WERI-Rb-1 (cell line): ENCODE measurements around the gene RHEB.

Experiments used
- DNase-seq: peaks from one replicate; pipeline ENCODE4 v3.0.0-alpha.2; 2020
- H3K27ac ChIP-seq: fragments of 250-450 bp; sonication (Bioruptor Pico); 2 replicates; pipeline ENCODE4 v1.5.1; 2020; ENCODE audit warnings: mild to moderate bottlenecking, moderate library complexity
- H3K27me3 ChIP-seq: fragments of 250-450 bp; sonication (Bioruptor Pico); 2 replicates; pipeline ENCODE4 v1.5.1; 2021; ENCODE audit warnings: mild to moderate bottlenecking, low read depth, moderate library complexity; ENCODE audit not compliant: insufficient read depth, severe bottlenecking
- H3K36me3 ChIP-seq: fragments of 250-450 bp; sonication (Bioruptor Pico); 2 replicates; pipeline ENCODE4 v1.5.1; 2020; ENCODE audit warnings: mild to moderate bottlenecking, moderate library complexity
- H3K4me3 ChIP-seq: 2 replicates; pipeline ENCODE4 v1.5.1; 2011; ENCODE audit warnings: low read depth, mild to moderate bottlenecking, control low read depth, low read length
- H3K9me3 ChIP-seq: fragments of 250-450 bp; sonication (Bioruptor Pico); 2 replicates; pipeline ENCODE4 v1.5.1; 2021; ENCODE audit warnings: mild to moderate bottlenecking, moderate library complexity; ENCODE audit not compliant: severe bottlenecking
- TF ChIP-seq, protein P1 (sequence below): IDR thresholded peaks from 2 replicates; pipeline ENCODE4 v1.5.1; 2011; ENCODE audit warnings: low read depth, mild to moderate bottlenecking, control low read depth, inconsistent platforms, low read length

Gene RHEB

DNA sequence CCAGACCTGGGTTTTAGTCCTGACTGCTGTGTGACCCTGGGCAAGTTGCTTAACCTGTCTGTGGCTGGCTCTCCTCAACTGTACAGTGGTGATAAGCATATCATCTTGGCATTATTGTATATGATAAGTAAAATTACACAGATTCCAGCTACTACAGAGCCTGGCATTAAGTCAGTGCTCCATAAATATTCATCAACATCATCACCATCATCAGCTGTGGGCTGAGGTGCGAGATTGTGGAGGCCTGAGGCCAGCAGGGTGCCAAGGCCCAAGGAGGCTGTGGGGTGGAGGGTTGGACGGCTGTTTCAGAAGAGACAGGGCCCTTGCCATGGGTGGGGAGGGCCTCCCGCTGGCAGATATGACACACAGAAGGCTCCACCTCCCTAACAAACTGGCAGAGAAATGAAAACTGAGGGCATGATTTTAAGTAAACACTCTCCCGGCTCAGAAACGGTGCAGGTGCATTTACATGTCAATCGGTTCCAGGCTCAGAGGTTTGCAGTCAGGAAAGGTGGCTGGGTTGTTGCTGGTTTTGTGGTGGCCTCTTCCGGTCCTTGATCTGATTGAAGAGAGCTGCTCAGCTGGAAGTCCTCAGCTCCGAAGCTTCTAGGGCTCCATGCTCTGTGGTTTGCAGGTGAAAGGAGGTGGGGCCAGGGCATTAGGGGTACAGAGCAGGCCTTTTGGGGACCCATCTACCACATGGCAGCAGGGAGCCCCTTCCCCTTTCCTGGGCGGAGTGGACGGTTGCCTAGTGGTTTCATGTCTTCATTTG lies 89.9 kb downstream of the RHEB start:
- Histone ChIP-seq H3K9me3 (no peaks in the 10 kb centered on the region), H3K27me3 (no peaks in the 10 kb centered on the region), H3K36me3 (no peaks in the 10 kb centered on the region), H3K27ac (no peak overlapping the region), H3K4me3 (no peak overlapping the region)
- DNase-seq, result no peak
- TF ChIP-seq, protein P1, sequence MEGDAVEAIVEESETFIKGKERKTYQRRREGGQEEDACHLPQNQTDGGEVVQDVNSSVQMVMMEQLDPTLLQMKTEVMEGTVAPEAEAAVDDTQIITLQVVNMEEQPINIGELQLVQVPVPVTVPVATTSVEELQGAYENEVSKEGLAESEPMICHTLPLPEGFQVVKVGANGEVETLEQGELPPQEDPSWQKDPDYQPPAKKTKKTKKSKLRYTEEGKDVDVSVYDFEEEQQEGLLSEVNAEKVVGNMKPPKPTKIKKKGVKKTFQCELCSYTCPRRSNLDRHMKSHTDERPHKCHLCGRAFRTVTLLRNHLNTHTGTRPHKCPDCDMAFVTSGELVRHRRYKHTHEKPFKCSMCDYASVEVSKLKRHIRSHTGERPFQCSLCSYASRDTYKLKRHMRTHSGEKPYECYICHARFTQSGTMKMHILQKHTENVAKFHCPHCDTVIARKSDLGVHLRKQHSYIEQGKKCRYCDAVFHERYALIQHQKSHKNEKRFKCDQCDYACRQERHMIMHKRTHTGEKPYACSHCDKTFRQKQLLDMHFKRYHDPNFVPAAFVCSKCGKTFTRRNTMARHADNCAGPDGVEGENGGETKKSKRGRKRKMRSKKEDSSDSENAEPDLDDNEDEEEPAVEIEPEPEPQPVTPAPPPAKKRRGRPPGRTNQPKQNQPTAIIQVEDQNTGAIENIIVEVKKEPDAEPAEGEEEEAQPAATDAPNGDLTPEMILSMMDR, result no peak

DNA sequence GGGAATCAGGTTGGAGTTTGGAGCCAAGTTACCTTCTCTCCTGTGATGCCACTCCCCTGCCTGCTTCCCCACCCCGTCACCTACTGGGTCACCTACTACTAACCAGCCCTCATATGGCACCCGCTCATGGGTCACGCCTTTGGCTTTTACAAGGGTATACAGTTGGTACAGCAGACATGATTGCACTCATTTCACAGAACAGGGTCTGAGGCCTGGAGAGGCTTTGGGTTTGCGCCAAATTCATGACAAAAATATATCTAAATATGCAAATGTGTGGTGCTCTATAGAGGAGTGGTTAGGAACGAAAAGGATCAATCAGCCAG lies 90.5 kb downstream of the RHEB start:
- Histone ChIP-seq H3K27ac (peak overlapping the region; percentile 79; the same call in 1 of the 2 replicates), H3K27me3 (no peaks in the 10 kb centered on the region), H3K4me3 (no peak overlapping the region), H3K36me3 (no peaks in the 10 kb centered on the region), H3K9me3 (no peaks in the 10 kb centered on the region)
- no peak for DNase-seq
- TF ChIP-seq, protein P1, result no peak

DNA sequence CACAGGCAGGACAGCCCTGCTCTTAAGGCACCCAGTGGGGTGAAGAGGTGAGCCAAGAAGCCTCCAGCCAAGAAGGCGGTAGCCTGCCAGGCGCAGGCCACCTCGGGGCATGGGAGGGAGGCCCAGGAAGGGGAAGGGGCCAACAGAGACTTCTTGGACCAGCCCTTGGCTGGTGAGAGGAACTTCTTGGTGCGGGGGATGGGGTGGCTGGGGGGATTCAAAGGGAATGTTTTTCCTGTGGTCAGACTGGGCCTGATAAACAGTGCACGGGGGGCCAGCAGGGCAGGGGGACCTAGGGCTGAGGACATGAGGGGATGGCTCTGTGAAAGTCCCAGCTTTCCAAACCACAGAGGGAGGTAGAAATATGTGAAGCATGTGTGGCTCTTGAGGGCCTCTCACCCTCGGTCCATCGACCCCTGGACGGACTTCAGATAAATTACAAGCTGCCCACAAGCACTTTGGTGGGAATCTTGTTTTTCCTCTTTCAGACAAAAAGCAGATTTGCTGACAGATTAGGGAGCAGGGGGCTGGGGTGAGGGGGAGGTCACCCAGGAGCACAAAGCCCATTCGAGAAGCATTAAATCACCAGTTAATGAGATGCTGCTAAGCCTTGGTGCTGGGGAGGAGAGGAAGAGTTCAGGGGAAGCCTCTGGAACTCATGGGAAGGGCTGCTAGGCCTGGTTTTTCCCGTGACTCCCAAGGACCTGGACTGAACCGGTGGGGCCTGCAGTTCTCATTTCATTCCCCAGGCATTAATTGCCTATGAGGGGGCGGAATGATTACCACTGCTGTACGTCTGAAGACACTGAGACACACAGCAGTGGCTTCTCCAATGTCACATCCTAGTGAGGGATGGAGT lies 91.1 kb downstream of the RHEB start:
- TF ChIP-seq, protein P1, result no peak
- DNase-seq, result peak; percentile 77
- H3K27ac ChIP-seq, result peak overlapping the region; percentile 79
- no peak overlapping the region for H3K4me3 ChIP-seq
- H3K9me3 ChIP-seq, result no peaks in the 10 kb centered on the region
- no peaks in the 10 kb centered on the region for H3K36me3 ChIP-seq
- H3K27me3 ChIP-seq, result no peaks in the 10 kb centered on the region

DNA sequence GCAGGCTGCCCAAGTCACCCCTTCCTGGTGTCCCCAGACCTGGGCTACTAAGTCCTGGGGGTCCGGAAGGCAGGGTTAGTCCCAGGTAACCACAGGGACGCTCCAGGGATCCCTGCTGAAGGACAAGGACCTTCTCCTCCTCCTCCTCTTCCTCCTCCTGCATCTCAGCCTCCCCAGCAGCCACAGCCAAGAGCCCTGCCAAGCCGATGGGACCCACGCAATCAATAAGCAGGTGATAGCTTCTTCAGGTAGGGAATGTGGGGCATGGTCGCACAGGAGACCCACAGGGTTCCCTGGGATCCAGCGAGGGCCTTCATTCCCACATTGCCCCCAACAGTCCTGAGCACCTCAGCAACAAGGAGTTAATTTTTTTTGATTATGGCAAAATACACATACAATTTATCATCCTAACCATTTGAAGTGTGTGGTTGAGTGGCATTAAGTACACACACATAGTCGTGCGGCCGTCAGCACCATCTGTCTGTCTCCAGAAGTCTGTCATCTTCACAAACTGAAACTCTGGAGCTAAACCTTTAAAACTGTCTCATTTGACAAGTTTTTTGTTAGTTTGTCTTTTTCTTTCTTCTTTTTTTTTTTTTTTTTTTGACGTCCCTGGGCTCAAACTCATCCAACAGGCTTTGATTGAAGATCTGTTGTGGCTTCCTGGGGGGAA lies 91.9 kb downstream of the RHEB start:
- DNase-seq, result no peak

DNA sequence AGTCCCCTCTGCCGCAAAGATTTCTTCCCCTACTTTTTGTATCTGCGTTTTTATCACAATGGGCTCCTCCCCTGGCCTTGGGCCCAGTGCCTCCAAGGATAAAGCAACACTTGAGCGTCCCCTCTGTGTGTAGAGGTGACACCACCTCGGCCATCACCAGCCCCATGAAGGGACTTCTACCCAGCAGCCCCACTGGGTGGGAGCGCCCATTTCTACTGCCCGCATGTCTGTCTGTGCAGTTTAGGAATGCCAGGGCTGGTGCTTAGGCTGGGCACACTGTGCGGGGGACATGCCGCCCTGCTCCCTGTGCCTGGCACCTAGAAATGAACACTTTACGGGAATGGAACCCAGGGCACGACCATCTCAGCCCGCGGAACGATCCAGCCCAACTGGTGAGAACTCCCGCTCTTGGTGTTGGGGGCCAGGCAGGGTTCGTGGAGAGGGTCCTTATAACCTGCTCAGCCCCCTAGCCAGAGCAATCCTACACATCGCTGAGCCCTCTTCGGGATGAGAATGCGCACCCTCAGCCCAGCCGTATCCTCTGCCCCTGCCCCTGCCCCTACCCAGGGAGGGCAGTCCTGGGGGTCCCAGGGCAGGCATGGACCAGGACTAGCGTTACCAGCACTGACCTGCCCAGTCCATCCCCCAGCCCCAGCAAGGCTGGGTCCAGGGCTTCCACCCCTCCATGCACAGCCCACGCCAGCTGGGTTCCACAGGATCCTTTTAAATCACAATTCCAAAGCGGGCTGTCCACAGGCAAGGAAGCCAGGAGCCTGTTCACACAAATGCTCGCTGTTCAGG lies 92.6 kb downstream of the RHEB start:
- Histone ChIP-seq H3K27ac (no peak overlapping the region; the same call in 1 of the 2 replicates), H3K9me3 (no peaks in the 10 kb centered on the region), H3K27me3 (no peaks in the 10 kb centered on the region), H3K36me3 (no peaks in the 10 kb centered on the region), H3K4me3 (no peak overlapping the region)
- DNase-seq, result no peak
- TF ChIP-seq, protein P1, result no peak

More for the DNA sequence above, 91.9 kb downstream of the RHEB start:
- Histone ChIP-seq H3K4me3 (no peak overlapping the region), H3K27me3 (no peaks in the 10 kb centered on the region), H3K27ac (peak overlapping the region; percentile 79), H3K9me3 (no peaks in the 10 kb centered on the region), H3K36me3 (no peaks in the 10 kb centered on the region)
- TF ChIP-seq, protein P1, result no peak
